IPS DF 19.7 (cell line): Measurements from ENCODE around the gene RPL37.
"Not testable (repeated sequence)": the region's sequence is repeated elsewhere in the genome, so short reads cannot be mapped to it uniquely, and the experiment has no call there.

Source experiments
- DNase-seq: peaks from one replicate; pipeline ENCODE4 v3.0.0-alpha.2; 2013; ENCODE audit warnings: low read depth, low spot score

RPL37 gene

GRCh38 chr5:40833712-40834229 lies 1.3 kb downstream of the RPL37 start:
- DNase-seq: no peak

DNA sequence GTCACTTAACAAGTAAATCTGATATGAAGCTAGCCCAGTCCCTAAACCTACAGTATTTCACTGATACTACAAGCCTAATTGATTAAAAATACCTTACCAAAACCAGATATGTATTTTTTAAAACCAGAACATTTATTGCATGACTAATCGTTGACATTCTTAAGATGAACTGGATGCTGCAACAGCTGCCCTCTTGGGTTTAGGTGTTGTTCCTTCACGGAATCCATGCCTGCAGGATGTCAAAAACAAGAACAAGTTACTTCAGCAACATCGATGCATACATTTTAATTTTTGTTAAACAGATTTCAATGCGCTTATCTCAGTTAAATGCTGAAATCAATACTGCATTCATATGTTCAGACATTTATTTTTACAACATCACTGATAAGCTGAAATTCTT lies 2.7 kb downstream of the RPL37 start:
- DNase-seq: no peak

- no peak for DNase-seq
Observed at GRCh38 chr5:40831346-40832210, 3.4 kb downstream of the RPL37 start.

- DNase-seq: no peak
Observed at GRCh38 chr5:40829748-40830533, 5.1 kb downstream of the RPL37 start.

GRCh38 chr5:40828690-40829661 lies 6.0 kb downstream of the RPL37 start:
- DNase-seq: no peak

GRCh38 chr5:40828021-40828631 lies 6.9 kb downstream of the RPL37 start:
- DNase-seq: no peak

DNA sequence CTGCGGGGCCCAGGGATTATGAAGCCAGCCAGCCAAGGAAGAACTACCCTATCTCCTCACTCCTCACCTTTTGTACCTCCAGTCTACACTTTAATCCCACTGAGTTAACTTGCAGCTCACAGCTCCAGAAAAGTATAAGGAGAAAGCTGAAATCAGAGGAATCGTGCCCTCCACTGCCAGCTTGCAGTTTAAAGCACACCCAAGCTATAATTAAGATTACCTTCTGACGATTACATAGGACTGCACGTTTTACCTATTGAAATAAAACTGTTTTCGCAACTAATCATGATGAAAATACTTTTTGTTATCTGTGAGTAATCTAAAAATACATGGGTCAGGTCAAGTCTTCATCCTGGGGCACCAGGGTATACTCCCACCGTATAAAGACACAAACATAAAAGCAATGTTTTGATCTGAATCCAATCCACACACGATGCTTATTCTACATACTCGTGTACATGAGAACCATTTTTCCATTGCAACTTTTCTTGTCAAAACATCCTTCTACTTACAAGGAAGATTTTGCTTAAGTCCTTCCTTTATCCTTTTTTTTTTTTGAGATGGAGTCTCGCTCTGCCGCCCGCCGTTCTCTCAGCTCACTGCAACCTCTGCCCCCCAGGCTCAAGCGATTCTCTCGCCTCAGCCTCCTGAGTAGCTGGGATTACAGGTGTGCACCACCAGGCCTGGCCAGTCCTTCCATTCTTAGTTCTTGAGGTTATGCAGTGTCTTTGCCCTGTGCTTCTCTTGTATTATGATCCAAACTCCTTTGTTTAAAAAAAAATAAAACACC lies 7.6 kb downstream of the RPL37 start:
- DNase-seq: no peak

GRCh38 chr5:40826489-40827187 lies 8.4 kb downstream of the RPL37 start:
- DNase-seq: no peak

GRCh38 chr5:40825461-40826043 lies 9.5 kb downstream of the RPL37 start:
- DNase-seq: not testable (repeated sequence)

GRCh38 chr5:40823459-40823858 lies 11.6 kb downstream of the RPL37 start:
- no peak for DNase-seq

- DNase-seq: no peak
Observed at GRCh38 chr5:40813698-40814281, 21.2 kb downstream of the RPL37 start.

GRCh38 chr5:40812125-40812524 lies 22.9 kb downstream of the RPL37 start:
- no peak for DNase-seq

- no peak for DNase-seq
Observed at GRCh38 chr5:40801771-40802562, 33.1 kb downstream of the RPL37 start.

GRCh38 chr5:40799258-40799657 lies 35.8 kb downstream of the RPL37 start:
- DNase-seq: no peak

GRCh38 chr5:40798801-40799210 lies 36.2 kb downstream of the RPL37 start:
- no peak for DNase-seq

GRCh38 chr5:40798012-40798800 lies 36.8 kb downstream of the RPL37 start, which contains the start of gene PRKAA1:
TSS of gene PRKAA1 (minus strand) at chr5:40798374. CDS start at chr5:40798189, 185 bp downstream.
- DNase-seq: peak; percentile 47
